Measurements from ENCODE around the gene ADGRV1. TPM values are rescaled to one million over a fixed set of nuclear protein-coding genes. Genes with fewer than 3 reads are reported as not detected.

The ADGRV1 gene
- polyA plus RNA-seq, 2 of the 4 experiments (the other 2 are of a cell fraction) = 0.70 to 3.7 TPM

DNA sequence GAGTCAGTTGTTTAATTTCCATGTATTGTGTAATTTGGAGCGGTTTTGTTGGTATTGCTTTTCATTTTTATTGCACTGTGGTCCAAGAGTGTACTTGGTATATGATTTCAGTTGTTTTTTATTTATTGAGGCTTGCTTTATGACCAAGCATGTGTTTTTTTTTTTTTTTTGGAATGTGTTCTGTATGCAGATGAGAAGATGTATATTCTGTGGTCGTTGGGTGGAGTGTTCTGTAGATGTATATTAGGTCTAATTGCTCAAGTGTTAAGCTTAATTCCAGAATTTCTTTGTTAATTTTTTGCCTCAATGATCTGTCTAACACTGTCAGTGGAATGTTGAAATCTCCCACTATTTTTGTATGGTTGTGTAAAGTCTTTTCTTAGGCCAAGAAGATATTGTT lies 23.4 kb downstream of the ADGRV1 start:
- Histone ChIP-seq H3K4me3 (no peak overlapping the region), H3K27ac (no peak overlapping the region), H3K9me3 (no peaks in the 10 kb centered on the region), H3K4me1 (no peaks in the 10 kb centered on the region), H3K4me2 (no peak overlapping the region)
- ChIA-PET CTCF (interaction anchor here (0.8 kb wide), 1 partner anchor 10 kb away, joined by 3 read pairs; no protein-coding TSS in a partner anchor), POLR2A (no interaction called here)
- TF ChIP-seq KDM5A (IDR thresholded peaks at IDR 0.05) (no peak), PHF8 (IDR thresholded peaks at IDR 0.05; ENCODE audit: borderline replicate concordance, low read depth) (no peak), KDM1A (IDR thresholded peaks at IDR 0.05; ENCODE audit: low read depth) (no peak), CBX8 (IDR thresholded peaks at IDR 0.05) (no peak), MAFK (IDR thresholded peaks at IDR 0.05; ENCODE audit: partially characterized antibody) (no peak), RARB (CRISPR knock-in tag; IDR thresholded peaks at IDR 0.05) (no peak), POLR2A (IDR thresholded peaks at IDR 0.05; ENCODE audit: low read length) (no peak), MYC (IDR thresholded peaks at IDR 0.05; ENCODE audit: borderline replicate concordance, low read length) (no peak), NFE2L2 (conservative IDR thresholded peaks at IDR 0.05; ENCODE audit: low read length) (no peak), RCOR1 (IDR thresholded peaks at IDR 0.05; ENCODE audit: low read depth, low read length) (no peak)
- TF ChIP-seq, protein P1, sequence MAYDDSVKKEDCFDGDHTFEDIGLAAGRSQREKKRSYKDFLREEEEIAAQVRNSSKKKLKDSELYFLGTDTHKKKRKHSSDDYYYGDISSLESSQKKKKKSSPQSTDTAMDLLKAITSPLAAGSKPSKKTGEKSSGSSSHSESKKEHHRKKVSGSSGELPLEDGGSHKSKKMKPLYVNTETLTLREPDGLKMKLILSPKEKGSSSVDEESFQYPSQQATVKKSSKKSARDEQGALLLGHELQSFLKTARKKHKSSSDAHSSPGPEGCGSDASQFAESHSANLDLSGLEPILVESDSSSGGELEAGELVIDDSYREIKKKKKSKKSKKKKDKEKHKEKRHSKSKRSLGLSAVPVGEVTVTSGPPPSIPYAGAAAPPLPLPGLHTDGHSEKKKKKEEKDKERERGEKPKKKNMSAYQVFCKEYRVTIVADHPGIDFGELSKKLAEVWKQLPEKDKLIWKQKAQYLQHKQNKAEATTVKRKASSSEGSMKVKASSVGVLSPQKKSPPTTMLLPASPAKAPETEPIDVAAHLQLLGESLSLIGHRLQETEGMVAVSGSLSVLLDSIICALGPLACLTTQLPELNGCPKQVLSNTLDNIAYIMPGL (CRISPR knock-in tag; IDR thresholded peaks at IDR 0.05; ENCODE audit: borderline replicate concordance) = no peak
- TF ChIP-seq, protein P2, sequence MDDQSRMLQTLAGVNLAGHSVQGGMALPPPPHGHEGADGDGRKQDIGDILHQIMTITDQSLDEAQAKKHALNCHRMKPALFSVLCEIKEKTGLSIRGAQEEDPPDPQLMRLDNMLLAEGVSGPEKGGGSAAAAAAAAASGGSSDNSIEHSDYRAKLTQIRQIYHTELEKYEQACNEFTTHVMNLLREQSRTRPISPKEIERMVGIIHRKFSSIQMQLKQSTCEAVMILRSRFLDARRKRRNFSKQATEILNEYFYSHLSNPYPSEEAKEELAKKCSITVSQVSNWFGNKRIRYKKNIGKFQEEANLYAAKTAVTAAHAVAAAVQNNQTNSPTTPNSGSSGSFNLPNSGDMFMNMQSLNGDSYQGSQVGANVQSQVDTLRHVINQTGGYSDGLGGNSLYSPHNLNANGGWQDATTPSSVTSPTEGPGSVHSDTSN (IDR thresholded peaks at IDR 0.05) = no peak
- DNase-seq (ENCODE audit: low read depth in 1 of 2, low spot score in 1 of 2) (no peak), ATAC-seq (no peak), FAIRE-seq (no peak)
- 5% methylated on average over 2 of the region's 2 CpGs for WGBS (ENCODE audit: missing lambda C conversion rate)

DNA sequence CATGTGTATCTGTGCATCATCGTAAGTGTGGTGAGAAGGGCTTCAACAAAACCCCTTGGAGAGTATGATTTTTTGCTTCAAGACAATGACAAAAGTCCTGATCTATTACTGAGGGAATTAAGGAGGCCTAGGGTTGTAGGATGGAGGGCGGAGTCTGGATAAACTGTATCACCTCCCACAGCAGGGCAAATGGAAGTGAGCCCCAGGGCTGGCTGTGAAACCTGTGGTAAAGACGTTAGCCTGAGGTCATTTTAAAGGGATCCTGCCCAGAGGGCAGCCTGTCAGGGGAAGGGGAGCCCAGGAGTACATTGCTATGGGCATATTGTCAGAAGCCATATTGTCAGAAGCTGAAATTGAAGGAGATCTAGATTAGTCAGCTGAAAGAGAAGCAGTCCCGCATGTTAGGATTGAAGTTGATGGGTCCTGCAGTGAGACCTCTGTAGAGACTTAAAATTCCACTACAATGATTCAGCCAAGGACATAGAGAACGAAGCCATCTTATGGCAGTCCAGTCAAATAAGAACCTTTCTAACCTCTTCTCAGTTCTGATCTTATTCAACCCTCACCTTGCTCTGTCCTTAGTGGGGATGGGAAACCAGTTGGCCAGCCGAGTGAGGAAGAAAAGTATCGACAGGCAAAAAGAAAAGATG lies 26.9 kb downstream of the ADGRV1 start:
- CTCF ChIA-PET = no interaction called here
- H3K27ac ChIP-seq = no peak overlapping the region
- H3K4me2 ChIP-seq = no peak overlapping the region
- ATAC-seq (no peak), DNase-seq (ENCODE audit: low read depth in 1 of 2, low spot score in 1 of 2) (no peak), FAIRE-seq (no peak)
- TF ChIP-seq NR3C1 (IDR thresholded peaks at IDR 0.05) = no peak
- no peak for TF ChIP-seq JUNB (IDR thresholded peaks at IDR 0.05)
- TF ChIP-seq HOXB5 (CRISPR knock-in tag; IDR thresholded peaks at IDR 0.05) = no peak
- no peak for TF ChIP-seq HOXB13 (CRISPR knock-in tag; IDR thresholded peaks at IDR 0.05; ENCODE audit: low read depth)
- TF ChIP-seq POLR2AphosphoS2 (conservative IDR thresholded peaks at IDR 0.05; ENCODE audit: low read length) = no peak
- no peak for TF ChIP-seq EP300 (IDR thresholded peaks at IDR 0.05)
- no peak for TF ChIP-seq CHD2 (IDR thresholded peaks at IDR 0.05; ENCODE audit: low read length, partially characterized antibody)
- no peak for TF ChIP-seq HDAC2 (IDR thresholded peaks at IDR 0.05)
- TF ChIP-seq MAFK (IDR thresholded peaks at IDR 0.05; ENCODE audit: partially characterized antibody) = no peak
- TF ChIP-seq KDM1A (IDR thresholded peaks at IDR 0.05; ENCODE audit: low read depth) = no peak
- no peak for TF ChIP-seq KDM5A (IDR thresholded peaks at IDR 0.05)
- no peak for TF ChIP-seq RCOR1 (IDR thresholded peaks at IDR 0.05; ENCODE audit: low read depth, low read length)
- TF ChIP-seq JUN (IDR thresholded peaks at IDR 0.05) = no peak
- TF ChIP-seq RFX5 (IDR thresholded peaks at IDR 0.05) = no peak
- H3K4me3 ChIP-seq = no peak overlapping the region
- 14% methylated on average over 7 of the region's 7 CpGs for WGBS (ENCODE audit: missing lambda C conversion rate)
- no peaks in the 10 kb centered on the region for H3K9me3 ChIP-seq
- POLR2A ChIA-PET = no interaction called here
- H3K4me1 ChIP-seq = no peaks in the 10 kb centered on the region

DNA sequence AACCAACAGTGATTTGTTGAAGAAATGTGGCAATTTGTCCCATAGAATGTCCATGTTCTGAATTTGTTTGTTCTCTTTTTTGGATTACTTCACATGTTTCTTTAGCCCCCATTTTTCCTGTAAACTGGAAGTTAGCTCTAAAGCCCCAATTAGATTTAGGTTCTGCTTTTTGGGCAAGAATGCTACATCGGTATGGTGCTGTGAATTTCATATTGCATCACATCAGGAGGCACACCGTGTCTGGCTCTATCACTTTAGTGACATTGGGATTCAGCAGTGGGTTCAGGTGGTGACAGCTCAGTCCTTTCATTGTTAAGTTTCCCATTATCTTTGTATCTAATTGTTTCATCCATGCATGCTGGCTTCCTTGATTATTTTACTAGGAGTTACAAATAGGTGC lies 27.9 kb downstream of the ADGRV1 start:
- CTCF ChIA-PET = no interaction called here
- TF ChIP-seq CBX8 (IDR thresholded peaks at IDR 0.05) (no peak), SMC3 (IDR thresholded peaks at IDR 0.05) (no peak), POLR2AphosphoS2 (conservative IDR thresholded peaks at IDR 0.05; ENCODE audit: low read length) (no peak), JUNB (IDR thresholded peaks at IDR 0.05) (no peak), ESRRA (IDR thresholded peaks at IDR 0.05; ENCODE audit: borderline replicate concordance, low read length) (no peak), RAD21 (conservative IDR thresholded peaks at IDR 0.05 in 1 of 2, IDR thresholded peaks at IDR 0.05 in 1 of 2) (no peak), ZC3H11A (IDR thresholded peaks at IDR 0.05) (no peak), EHMT2 (IDR thresholded peaks at IDR 0.05; ENCODE audit: low read depth) (no peak), TP53 (CRISPR knock-in tag; IDR thresholded peaks at IDR 0.05) (no peak), FOXS1 (CRISPR knock-in tag; IDR thresholded peaks at IDR 0.05) (no peak)
- TF ChIP-seq, protein P3, sequence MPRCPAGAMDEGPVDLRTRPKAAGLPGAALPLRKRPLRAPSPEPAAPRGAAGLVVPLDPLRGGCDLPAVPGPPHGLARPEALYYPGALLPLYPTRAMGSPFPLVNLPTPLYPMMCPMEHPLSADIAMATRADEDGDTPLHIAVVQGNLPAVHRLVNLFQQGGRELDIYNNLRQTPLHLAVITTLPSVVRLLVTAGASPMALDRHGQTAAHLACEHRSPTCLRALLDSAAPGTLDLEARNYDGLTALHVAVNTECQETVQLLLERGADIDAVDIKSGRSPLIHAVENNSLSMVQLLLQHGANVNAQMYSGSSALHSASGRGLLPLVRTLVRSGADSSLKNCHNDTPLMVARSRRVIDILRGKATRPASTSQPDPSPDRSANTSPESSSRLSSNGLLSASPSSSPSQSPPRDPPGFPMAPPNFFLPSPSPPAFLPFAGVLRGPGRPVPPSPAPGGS (IDR thresholded peaks at IDR 0.05) = no peak
- TF ChIP-seq, protein P4, sequence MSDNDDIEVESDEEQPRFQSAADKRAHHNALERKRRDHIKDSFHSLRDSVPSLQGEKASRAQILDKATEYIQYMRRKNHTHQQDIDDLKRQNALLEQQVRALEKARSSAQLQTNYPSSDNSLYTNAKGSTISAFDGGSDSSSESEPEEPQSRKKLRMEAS (IDR thresholded peaks at IDR 0.05) = no peak
- TF ChIP-seq, protein P2 (IDR thresholded peaks at IDR 0.05) = no peak

More for the DNA sequence above, 27.9 kb downstream of the ADGRV1 start:
- Histone ChIP-seq H3K9me3 (no peaks in the 10 kb centered on the region), H3K4me1 (no peaks in the 10 kb centered on the region), H3K27ac (no peak overlapping the region), H3K4me3 (no peak overlapping the region), H3K4me2 (no peak overlapping the region)
- FAIRE-seq (no peak), ATAC-seq (no peak), DNase-seq (ENCODE audit: low read depth in 1 of 2, low spot score in 1 of 2) (no peak)
- 8% methylated on average over 2 of the region's 2 CpGs for WGBS (ENCODE audit: missing lambda C conversion rate)
- POLR2A ChIA-PET = no interaction called here
